A549 (cell line): ENCODE measurements around the gene PLXNC1. TPM values are rescaled to one million over a fixed set of nuclear protein-coding genes. Genes with fewer than 3 reads are reported as not detected.

Source experiments
- ATAC-seq, 2 experiments: fragments of 200-7000 bp in 1 of 2; fragments of >200 bp in 1 of 2; cut with Nextera tagmentation in 1 of 2; cut with Tn5 transposase in 1 of 2; 3 replicates each; pipeline versions ENCODE4 v1.8.0 to v1.9.1; 2018 to 2020; ENCODE audit warnings: mild to moderate bottlenecking in 1 of 2, moderate library complexity in 1 of 2
- CTCF ChIA-PET: fragments of 300-600 bp; sonication (Branson Sonifier 250); formaldehyde crosslinking; extraction: SDS; loops from one replicate; lab custom pipeline; 2021; ENCODE audit warnings: antibody characterized with exemption, inconsistent platforms; lab: Yijun Ruan, JAX
- POLR2A ChIA-PET: fragments of 350-600 bp; formaldehyde crosslinking; extraction: SDS; loops from one replicate; lab custom pipeline; 2021; ENCODE audit warnings: antibody characterized with exemption, inconsistent platforms; lab: Yijun Ruan, JAX
- DNase-seq, 2 experiments: peaks; one replicate each; pipeline versions ENCODE4 v3.0.0 to v3.0.0-alpha.2; 2011 to 2016; ENCODE audit warnings: low read depth in 1 of 2, low spot score in 1 of 2
- FAIRE-seq: peaks from 2 replicates; lab custom pipeline; 2011; peaks lifted over from hg19 to GRCh38; lab: Jason Lieb, UNC
- H3K27ac ChIP-seq, 2 experiments: fragments of >200 bp; sonication (Bioruptor Twin); formaldehyde crosslinking; 3 replicates each; pipeline ENCODE4 v1.5.1; 2016 to 2017
- H3K4me1 ChIP-seq: fragments of >200 bp; sonication (Bioruptor Twin); formaldehyde crosslinking; 3 replicates; pipeline ENCODE4 v1.6.1; 2016
- H3K4me2 ChIP-seq: fragments of >200 bp; sonication (Bioruptor Twin); formaldehyde crosslinking; 3 replicates; pipeline ENCODE4 v1.6.1; 2016
- H3K4me3 ChIP-seq: fragments of >200 bp; sonication (Bioruptor Twin); formaldehyde crosslinking; 3 replicates; pipeline ENCODE4 v1.5.1; 2016
- H3K9me3 ChIP-seq: fragments of >200 bp; sonication (Bioruptor Twin); formaldehyde crosslinking; 3 replicates; pipeline ENCODE4 v1.6.1; 2016
- ATOH8 ChIP-seq: fragments of 250-450 bp; sonication (Bioruptor Pico); IDR thresholded peaks from 2 replicates; pipeline ENCODE4 v1.5.0; 2020; ENCODE audit warnings: low read depth, mild to moderate bottlenecking, moderate library complexity
- BHLHE40 ChIP-seq: IDR thresholded peaks from 2 replicates; pipeline ENCODE4 v1.6.1; 2012; ENCODE audit warnings: low read depth, low read length, inconsistent platforms
- CEBPB ChIP-seq, 2 experiments: fragments of >200 bp in 1 of 2; sonication (Bioruptor Twin) in 1 of 2; formaldehyde crosslinking in 1 of 2; IDR thresholded peaks; 2 replicates each; pipeline ENCODE4 v1.6.1; 2012 to 2016
- EHF ChIP-seq: fragments of 250-450 bp; sonication (Bioruptor Pico); IDR thresholded peaks from 2 replicates; pipeline ENCODE4 v1.5.0; 2020; ENCODE audit warnings: mild to moderate bottlenecking
- EHMT2 ChIP-seq: fragments of 200-600 bp; sonication (generic); IDR thresholded peaks from 2 replicates; pipeline ENCODE4 v1.6.1; 2016; ENCODE audit warnings: antibody characterized with exemption, low read depth, mild to moderate bottlenecking, moderate library complexity
- EP300 ChIP-seq, 2 experiments: fragments of >200 bp; sonication (Bioruptor Twin); formaldehyde crosslinking; IDR thresholded peaks; 2 replicates in 1 of 2; 3 replicates in 1 of 2; pipeline ENCODE4 v1.6.1; 2016 to 2017
- FOSB ChIP-seq: fragments of 250-450 bp; sonication (Bioruptor Pico); IDR thresholded peaks from 2 replicates; pipeline ENCODE4 v1.5.0; 2020; ENCODE audit warnings: mild to moderate bottlenecking, moderate library complexity
- FOSL2 ChIP-seq, 2 experiments: fragments of 450-650 bp in 1 of 2; fragments of >200 bp in 1 of 2; sonication (Bioruptor Twin) in 1 of 2; formaldehyde crosslinking; IDR thresholded peaks; 2 replicates each; pipeline versions ENCODE4 v1.5.0 to v1.6.1; 2016 to 2020; ENCODE audit warnings: mild to moderate bottlenecking in 1 of 2, moderate library complexity in 1 of 2
- GATA3 ChIP-seq: IDR thresholded peaks from 2 replicates; pipeline ENCODE4 v1.6.1; 2012; ENCODE audit warnings: borderline replicate concordance
- HOXA7 ChIP-seq: fragments of 250-450 bp; sonication (Bioruptor Pico); IDR thresholded peaks from 2 replicates; pipeline ENCODE4 v1.5.0; 2020; ENCODE audit warnings: mild to moderate bottlenecking, moderate library complexity
- JUN ChIP-seq, 2 experiments: fragments of >200 bp; sonication (Bioruptor Twin); formaldehyde crosslinking; IDR thresholded peaks; 2 replicates in 1 of 2; 3 replicates in 1 of 2; pipeline ENCODE4 v1.6.1; 2016 to 2017
- KDM1A ChIP-seq: fragments of 200-600 bp; sonication (generic); IDR thresholded peaks from 2 replicates; pipeline ENCODE4 v1.6.1; 2016; ENCODE audit warnings: low read depth, mild to moderate bottlenecking
- MAZ ChIP-seq: fragments of 150-350 bp; IDR thresholded peaks from 2 replicates; pipeline ENCODE4 v1.6.1; 2014; ENCODE audit warnings: antibody characterized with exemption, low read depth, low read length, borderline replicate concordance
- NFE2L2 ChIP-seq: fragments of 150-350 bp; conservative IDR thresholded peaks from 2 replicates; pipeline ENCODE4 v1.6.1; 2014; ENCODE audit warnings: low read length
- NPAS2 ChIP-seq: fragments of 250-450 bp; sonication (Bioruptor Pico); IDR thresholded peaks from 2 replicates; pipeline ENCODE4 v1.8.0; 2022; ENCODE audit warnings: mild to moderate bottlenecking, moderate library complexity, borderline replicate concordance
- PHF8 ChIP-seq: fragments of 200-600 bp; sonication (generic); IDR thresholded peaks from 2 replicates; pipeline ENCODE4 v1.6.1; 2016; ENCODE audit warnings: low read depth, mild to moderate bottlenecking, antibody characterized with exemption, moderate library complexity, borderline replicate concordance
- POLR2AphosphoS2 ChIP-seq: conservative IDR thresholded peaks from 2 replicates; pipeline ENCODE4 v1.6.1; 2012; ENCODE audit warnings: low read length, improper control_type of control experiment, inconsistent platforms
- RAD21 ChIP-seq, 2 experiments: fragments of >200 bp in 1 of 2; sonication (Bioruptor Twin) in 1 of 2; formaldehyde crosslinking in 1 of 2; IDR thresholded peaks in 1 of 2; conservative IDR thresholded peaks in 1 of 2; 2 replicates in 1 of 2; 3 replicates in 1 of 2; pipeline ENCODE4 v1.6.1; 2012 to 2018; ENCODE audit warnings: inconsistent platforms in 1 of 2
- REST ChIP-seq: fragments of 200-600 bp; sonication (generic); IDR thresholded peaks from 2 replicates; pipeline ENCODE4 v1.6.1; 2016; ENCODE audit warnings: antibody characterized with exemption, mild to moderate bottlenecking, moderate library complexity
- RFX5 ChIP-seq: fragments of 450-650 bp; IDR thresholded peaks from 2 replicates; pipeline ENCODE4 v1.7.1; 2014; ENCODE audit warnings: antibody characterized with exemption, mild to moderate bottlenecking, moderate library complexity
- RNF2 ChIP-seq: fragments of 200-600 bp; sonication (generic); IDR thresholded peaks from 2 replicates; pipeline ENCODE4 v1.6.1; 2016; ENCODE audit warnings: low read depth, mild to moderate bottlenecking, antibody characterized with exemption, moderate library complexity, borderline replicate concordance
- SREBF2 ChIP-seq: fragments of 450-650 bp; IDR thresholded peaks from 2 replicates; pipeline ENCODE4 v1.6.1; 2014; ENCODE audit warnings: mild to moderate bottlenecking, moderate library complexity
- ZNF302 ChIP-seq: fragments of 250-450 bp; sonication (Bioruptor Pico); IDR thresholded peaks from 2 replicates; pipeline ENCODE4 v1.9.0; 2021; ENCODE audit warnings: inconsistent platforms, mild to moderate bottlenecking, moderate library complexity
- ZSCAN20 ChIP-seq: fragments of 250-450 bp; sonication (Bioruptor Pico); IDR thresholded peaks from 2 replicates; pipeline ENCODE4 v1.8.0; 2022; ENCODE audit warnings: mild to moderate bottlenecking, moderate library complexity
- WGBS: methylation state at CpG from one replicate; pipeline ENCODE4 v1.1.6; 2017; ENCODE audit errors: missing lambda C conversion rate; 5-methylcytosine and 5-hydroxymethylcytosine counted together
- polyA plus RNA-seq, 4 experiments: library from polyadenylated mRNA; depleted of rRNA in 3 of 4; stranded (reverse); fragments of >200 nt; fragmentation: RNase III in 1 of 4; extraction: RNeasy Plus Mini Kit Qiagen cat#74134 plus additional on column Dnase treatment in 1 of 4; gene quantifications; 2 replicates in 3 of 4; 3 replicates in 1 of 4; pipeline ENCODE4 v1.2.3, GENCODE V29; 2011 to 2017

The PLXNC1 gene
- polyA plus RNA-seq, 2 of the 4 experiments (the other 2 are of a cell fraction): 0.12 to 0.50 TPM

GRCh38 chr12:94190623-94191022 lies 42.2 kb downstream of the PLXNC1 start:
- H3K4me1 ChIP-seq: no peaks in the 10 kb centered on the region
- 13% methylated on average over 1 of the region's 2 CpGs for WGBS
- no peak overlapping the region for H3K4me2 ChIP-seq
- H3K9me3 ChIP-seq: no peaks in the 10 kb centered on the region
- no peak overlapping the region for H3K4me3 ChIP-seq
- no peak for FAIRE-seq
- POLR2A ChIA-PET: no interaction called here
- CTCF ChIA-PET: no interaction called here
- no peak for DNase-seq
- ATAC-seq: no peak
- no peak overlapping the region for H3K27ac ChIP-seq
- TF ChIP-seq EHF (CRISPR knock-in tag): no peak
- TF ChIP-seq BHLHE40: no peak
- no peak for TF ChIP-seq ZSCAN20 (CRISPR knock-in tag)
- no peak for TF ChIP-seq CEBPB (IDR thresholded peaks at IDR 0.05)
- TF ChIP-seq NPAS2 (CRISPR knock-in tag): no peak
- TF ChIP-seq ATOH8 (CRISPR knock-in tag): no peak
- TF ChIP-seq POLR2AphosphoS2: no peak
- no peak for TF ChIP-seq KDM1A
- TF ChIP-seq REST: no peak
- TF ChIP-seq FOSB: no peak
- no peak for TF ChIP-seq NFE2L2
- no peak for TF ChIP-seq JUN (IDR thresholded peaks at IDR 0.05)
- TF ChIP-seq MAZ: no peak
- no peak for TF ChIP-seq PHF8
- no peak for TF ChIP-seq HOXA7 (CRISPR knock-in tag)
- no peak for TF ChIP-seq RFX5

- Histone ChIP-seq H3K9me3 (no peaks in the 10 kb centered on the region), H3K4me3 (no peak overlapping the region), H3K4me1 (no peaks in the 10 kb centered on the region), H3K27ac (no peak overlapping the region), H3K4me2 (no peak overlapping the region)
- ATAC-seq: no peak
- FAIRE-seq: no peak
- DNase-seq: no peak
- TF ChIP-seq GATA3: no peak
- no peak for TF ChIP-seq BHLHE40
- no peak for TF ChIP-seq MAZ
- no peak for TF ChIP-seq RNF2
- 56% methylated on average over 2 of the region's 2 CpGs for WGBS
- ChIA-PET POLR2A (no interaction called here), CTCF (interaction anchor here (0.6 kb wide), 1 partner anchor 579 kb away, joined by 4 read pairs; no protein-coding TSS in a partner anchor)
Measured at GRCh38 chr12:94191023-94191422, 42.6 kb downstream of the PLXNC1 start.

- H3K9me3 ChIP-seq: no peaks in the 10 kb centered on the region
- H3K4me1 ChIP-seq: no peaks in the 10 kb centered on the region
- no peak overlapping the region for H3K27ac ChIP-seq
- ChIA-PET CTCF (no interaction called here), POLR2A (interaction anchor here (0.7 kb wide), 1 partner anchor 1159 kb away, joined by 3 read pairs; no protein-coding TSS in a partner anchor)
- no peak overlapping the region for H3K4me3 ChIP-seq
- H3K4me2 ChIP-seq: no peak overlapping the region
- DNase-seq: no peak
- TF ChIP-seq FOSL2 (IDR thresholded peaks at IDR 0.05): no peak
- TF ChIP-seq FOSL2 (CRISPR knock-in tag; IDR thresholded peaks at IDR 0.05): no peak
- TF ChIP-seq NFE2L2: no peak
- no peak for TF ChIP-seq KDM1A
- TF ChIP-seq RAD21 (conservative IDR thresholded peaks at IDR 0.05 in 1 of 2, IDR thresholded peaks at IDR 0.05 in 1 of 2): no peak
- TF ChIP-seq SREBF2: no peak
- no peak for TF ChIP-seq EP300 (IDR thresholded peaks at IDR 0.05)
- TF ChIP-seq EHMT2: no peak
- TF ChIP-seq ZNF302: no peak
- no peak for TF ChIP-seq NPAS2 (CRISPR knock-in tag)
- ATAC-seq: no peak
- WGBS: 25% methylated on average over 1 of the region's 1 CpG
- no peak for FAIRE-seq
Measured at GRCh38 chr12:94191811-94192210, 43.4 kb downstream of the PLXNC1 start.
